CMK (cell line): ENCODE measurements around the gene KIF19.

Source experiments
- DNase-seq: peaks from one replicate; pipeline ENCODE4 v3.0.0-alpha.2; 2010; ENCODE audit warnings: low read depth

KIF19 gene

DNA sequence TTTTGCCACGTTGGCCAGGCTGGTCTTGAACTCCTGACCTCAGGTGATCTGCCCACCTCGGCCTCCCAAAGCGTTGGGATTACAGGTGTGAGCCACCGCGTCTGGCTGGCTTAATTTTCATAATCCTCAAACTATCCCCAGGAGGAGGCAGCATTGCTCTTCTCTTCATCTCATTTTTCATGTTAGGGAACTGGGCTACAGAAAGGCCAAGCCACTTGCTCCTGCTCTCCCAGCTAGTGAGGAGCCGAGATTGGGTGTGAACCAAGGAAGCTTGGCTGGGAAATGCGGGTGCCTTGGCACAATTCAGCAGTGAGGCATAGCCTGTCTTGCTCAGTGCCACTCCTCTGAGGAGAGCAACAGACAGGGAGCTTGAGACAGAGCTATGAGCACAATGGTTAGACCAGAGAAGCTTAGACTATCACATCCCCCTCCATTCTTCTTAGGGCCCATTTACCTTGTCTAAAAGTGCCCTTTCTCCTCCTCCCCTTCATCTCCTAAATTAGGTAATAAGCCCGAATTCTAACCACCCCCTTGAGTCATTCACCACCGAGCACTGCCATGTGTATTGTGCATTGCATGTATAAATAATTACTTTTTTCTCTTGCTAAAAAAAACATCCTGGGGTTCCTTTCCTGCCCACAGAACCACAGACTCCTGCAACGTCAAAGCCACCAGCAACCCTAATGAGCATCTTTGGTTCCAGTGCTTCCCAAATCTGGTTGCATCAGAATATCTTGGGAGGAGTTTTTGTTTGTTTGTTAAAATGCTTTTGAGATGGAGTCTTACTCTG, 20.0 kb upstream of the KIF19 start:
- no peak for DNase-seq

DNA sequence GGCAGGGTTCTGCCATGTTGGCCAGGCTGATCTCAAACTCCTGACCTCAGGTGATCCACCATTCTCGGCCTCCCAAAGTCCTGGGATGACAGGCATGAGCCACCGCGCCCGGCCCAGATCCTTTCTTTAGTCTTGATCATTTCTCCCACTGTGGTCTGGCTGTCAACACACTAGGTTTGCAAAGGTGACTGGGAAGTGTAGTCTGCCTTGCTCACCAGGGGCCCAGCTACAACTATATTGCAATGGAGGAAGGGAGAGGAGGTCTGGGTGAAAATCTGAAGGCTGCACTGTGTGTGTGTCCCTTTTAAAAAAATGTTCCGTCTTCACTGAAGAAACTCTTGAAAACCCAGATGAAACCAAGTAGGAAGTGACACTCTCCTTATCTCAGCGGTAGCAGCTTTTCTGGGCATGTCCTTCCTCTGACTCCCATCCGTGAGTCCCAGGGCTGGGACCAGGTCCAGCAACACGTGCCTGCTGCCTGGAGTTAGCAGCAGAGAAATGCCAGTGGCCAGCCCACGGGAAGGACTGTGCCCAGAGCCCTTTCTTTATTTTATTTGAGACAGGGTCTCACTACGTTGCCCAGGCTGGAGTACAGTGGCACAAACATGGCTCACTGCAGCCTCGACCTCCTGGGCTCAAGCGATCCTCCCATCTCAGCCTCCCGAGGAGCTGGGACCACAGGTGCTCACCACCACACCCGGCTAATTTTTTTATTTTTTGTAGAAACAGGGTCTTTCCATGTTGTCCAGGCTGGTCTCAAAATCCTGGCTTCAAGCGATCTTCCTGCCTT, 17.8 kb upstream of the KIF19 start:
- peak; percentile 89 for DNase-seq

DNA sequence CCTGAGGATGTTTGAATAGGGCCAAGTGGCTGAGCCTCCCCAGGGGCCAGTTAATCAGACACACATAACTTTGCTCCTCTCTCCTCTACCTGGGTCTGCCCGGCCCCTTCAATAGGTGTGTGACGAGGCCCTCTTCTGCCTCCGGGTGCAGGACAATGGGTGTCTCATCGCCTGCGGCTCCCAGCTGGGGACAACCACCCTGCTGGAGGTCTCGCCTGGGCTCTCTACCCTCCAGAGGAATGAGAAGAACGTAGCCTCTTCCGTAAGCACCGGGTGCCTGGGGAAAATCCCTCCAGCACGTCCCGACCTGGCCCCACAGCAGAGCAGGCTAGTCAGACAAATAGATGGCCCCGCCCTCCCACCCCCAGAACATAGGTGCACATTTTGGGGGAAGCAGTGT, 16.1 kb upstream of the KIF19 start:
- DNase-seq, result no peak

DNA sequence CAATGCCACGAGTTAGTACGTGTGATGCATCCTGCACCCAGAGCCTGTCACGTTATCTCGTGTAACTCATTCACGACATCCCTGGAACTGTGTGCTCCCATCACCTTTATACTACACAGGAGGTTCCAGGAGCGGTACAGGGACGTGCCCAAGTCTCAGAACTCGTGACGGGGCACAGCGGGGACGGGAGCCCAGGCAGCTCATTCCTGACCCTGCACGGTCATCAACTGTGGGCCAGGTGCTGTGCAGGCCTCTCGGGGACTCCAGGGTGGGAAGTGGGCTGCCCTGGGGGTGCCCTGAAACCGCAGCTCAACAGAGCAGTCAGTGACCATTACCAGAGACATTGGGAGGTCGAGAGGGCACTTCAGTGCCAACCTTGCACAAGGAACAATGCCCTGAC, 11.1 kb upstream of the KIF19 start:
- DNase-seq, result no peak

DNA sequence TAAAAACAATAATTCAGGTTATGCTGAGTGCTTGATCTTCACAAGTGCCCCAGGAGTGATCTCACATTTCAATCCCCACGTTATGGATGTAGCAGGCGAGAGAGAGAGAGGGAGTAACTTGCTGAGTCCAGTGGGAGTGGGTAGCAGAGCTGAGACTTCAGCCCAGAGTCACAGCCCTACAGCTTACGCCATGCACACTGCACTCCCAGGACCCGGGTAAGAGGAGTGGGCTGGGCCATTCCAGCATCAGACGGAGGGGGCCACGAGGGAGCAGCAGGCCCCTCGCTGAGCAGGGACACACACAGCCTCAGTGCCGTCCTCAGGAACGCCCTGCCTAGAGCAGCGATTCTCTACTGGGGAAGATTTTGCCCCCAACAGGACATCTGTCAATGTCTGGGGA, 9.8 kb upstream of the KIF19 start:
- DNase-seq, result no peak

DNA sequence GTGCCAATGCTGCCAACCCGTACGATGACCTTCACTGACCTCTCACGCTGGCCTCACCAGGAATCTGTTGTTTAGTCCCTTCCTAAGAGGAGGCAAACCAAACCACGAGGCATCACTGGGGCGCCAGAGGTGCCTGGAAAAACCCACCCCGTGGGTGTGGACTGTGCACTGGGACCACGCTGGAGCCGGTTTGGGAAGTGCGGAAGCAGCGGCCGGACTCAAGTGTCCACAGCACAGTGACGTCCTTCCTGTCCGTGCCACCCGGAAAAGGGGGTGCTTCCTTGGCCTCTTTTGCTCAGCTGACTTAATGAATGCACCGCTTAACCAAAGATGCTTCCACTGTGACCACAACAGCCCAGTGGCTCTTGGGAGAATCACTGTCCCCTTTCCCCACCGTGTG, 9.0 kb upstream of the KIF19 start:
- no peak for DNase-seq

DNA sequence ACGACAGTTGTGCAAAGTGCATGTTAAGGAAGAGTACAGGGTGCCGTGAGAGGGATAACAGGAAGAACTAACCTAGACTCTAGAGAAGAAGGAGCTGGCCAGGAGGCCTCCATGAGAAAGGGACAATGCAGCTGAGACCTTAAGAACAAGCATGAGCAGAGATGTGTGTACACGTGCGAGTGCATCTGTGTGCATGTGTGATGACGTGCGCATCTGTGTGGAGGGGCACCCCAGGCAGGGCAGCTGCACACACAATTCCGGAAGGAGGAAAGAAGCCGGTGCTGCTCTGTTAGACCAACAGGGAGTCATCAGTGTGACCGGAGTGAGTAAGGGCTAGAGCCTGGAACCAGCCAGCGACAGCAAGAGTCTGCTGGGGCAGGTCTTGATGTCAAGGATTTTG, 7.6 kb upstream of the KIF19 start:
- no peak for DNase-seq

DNA sequence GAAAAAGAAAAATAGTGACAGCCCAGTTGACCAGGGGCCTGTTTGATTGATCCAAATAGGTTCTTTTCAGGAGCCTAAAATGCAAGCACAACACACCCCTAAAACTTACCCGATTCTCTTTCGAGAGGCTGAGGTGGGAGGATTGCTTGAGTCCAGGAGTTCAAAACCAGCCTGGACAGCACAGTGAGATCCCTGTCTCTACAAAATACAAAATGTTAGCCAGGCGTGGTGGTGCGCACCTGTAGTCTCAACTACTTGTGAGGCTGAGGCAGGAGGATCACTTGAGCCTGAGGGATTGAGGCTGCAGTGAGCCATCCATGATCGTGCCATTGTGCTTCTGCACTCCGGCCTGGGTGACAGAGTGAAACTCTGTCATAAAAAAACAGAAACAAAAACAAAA, 1.5 kb upstream of the KIF19 start:
- DNase-seq, result no peak

DNA sequence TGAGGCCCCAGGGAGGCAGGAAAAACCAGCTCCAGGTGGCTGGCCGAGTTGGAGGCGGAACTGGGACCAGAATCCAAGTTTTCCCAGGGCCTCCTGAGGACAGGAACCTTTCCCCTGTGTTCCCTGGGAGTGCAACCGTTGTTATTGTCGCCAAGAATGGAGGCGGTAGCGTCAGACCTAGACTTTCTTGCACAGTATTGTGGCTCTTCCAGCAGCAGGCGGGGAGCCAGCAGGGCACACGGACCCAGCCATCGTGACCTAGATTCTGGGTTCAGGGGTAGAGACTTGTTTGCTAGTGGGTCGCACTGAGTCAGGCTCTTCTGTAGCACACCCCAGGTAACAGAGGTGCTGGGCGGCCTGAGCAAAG, 667 bp upstream of the KIF19 start:
- no peak for DNase-seq

DNA sequence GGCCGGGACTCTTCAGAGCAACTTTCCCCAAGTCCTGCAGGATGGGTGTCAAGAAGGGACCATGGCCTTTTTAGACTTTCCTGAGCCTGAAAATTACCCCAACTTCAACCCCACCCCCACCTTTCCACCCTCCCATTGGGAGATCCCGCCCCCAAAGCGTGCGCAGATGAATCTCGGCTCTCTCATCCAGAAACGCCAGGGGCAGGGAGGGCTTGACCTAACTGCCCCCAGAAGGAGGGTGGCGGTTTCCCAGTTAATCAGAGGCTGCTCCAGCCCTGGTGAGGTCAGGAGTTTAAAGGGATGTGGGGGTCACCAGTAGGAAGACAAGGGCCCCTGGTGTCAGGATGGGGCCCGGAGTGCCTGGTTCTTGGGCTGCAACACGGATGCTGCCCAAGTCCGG, 480 bp downstream of the KIF19 start:
- DNase-seq, result no peak

DNA sequence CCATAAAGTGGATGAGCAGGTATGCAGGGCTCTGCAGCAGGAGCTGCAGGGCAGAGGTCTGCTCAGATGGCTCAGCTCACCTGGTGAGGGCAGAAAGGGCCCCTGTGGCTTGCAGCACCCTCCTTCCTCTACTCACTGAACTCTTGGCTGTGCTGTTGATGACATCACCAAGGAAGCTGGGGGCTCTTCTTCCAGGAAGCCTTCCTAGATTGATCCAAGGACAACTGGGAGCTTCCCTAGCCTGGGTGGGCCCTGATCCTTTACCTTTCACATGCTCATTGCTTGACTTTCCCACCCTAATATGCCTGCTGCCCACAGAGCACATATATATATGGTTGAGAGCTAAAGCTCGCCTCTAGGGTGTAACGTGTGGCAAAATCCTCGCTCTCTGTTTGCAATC, 2.5 kb downstream of the KIF19 start:
- no peak for DNase-seq

DNA sequence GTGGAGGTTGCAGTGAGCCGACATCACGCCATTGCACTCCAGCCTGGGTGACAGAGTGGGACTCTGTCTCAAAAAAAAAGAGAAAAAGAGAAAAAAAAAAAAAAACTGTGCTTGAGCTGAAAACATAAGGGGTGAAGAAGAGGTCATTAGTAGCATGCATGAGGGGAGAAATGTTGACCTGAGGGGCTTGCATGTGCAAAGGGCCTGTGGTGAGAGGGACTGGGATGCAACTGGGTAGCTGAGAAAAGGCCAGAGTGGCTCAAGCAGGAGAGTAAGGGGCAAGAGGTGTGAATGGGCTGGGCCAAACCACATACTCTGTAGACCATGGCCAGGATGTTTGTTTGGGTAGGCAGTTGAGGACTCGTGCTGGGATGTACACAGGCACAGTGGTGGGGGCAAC, 3.4 kb downstream of the KIF19 start:
- no peak for DNase-seq

DNA sequence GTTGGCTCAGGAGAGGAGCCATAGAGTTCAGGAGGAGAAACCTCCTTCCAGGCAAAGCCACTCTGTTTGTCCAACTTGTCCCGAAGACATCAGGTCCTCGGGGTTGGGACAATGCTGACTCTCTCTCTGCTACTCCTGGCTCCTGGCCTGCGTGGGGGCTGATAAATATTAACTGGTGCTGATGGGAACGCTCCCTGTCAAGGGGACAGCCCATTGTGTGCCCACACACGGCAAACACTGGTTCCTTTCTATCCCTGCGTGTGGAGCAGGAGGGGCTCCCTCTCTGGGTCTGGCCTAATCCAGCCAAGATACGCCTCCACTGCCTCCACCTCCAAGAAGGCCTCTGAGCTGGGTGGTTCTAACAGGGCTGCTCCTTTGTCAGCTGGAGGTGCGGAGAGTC, 4.4 kb downstream of the KIF19 start:
- no peak for DNase-seq

DNA sequence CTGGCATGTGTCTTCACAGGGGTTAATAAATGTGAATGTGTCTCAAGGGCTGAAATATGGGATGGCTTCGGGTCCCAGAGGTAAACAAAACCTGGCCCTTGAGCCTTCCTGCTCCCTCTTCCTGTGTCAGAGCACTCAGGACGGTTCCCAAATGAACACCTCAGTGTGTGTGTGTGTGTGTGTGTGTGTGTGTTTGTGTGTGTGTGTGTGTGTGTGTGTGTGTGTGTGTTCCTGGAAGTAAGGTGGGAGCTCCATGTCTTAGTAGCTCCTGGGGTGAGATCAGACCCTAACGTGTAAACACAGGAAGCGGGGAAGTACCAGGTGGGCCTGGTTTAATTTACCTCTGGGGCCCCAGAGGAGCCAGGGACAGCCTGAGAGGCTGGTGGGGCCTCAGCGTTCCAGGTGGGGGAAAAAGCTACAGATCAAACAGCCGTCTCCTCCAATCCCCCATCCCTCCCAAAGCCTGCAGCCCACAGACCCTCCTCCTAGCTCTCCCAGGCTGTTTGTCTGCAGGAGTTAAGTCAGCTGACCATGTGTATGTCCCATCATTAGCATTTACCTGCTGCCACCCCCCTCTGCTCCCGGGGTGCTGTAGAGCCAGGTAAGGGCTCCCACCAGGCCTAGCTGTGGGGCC, 6.1 kb downstream of the KIF19 start:
- DNase-seq, result no peak

DNA sequence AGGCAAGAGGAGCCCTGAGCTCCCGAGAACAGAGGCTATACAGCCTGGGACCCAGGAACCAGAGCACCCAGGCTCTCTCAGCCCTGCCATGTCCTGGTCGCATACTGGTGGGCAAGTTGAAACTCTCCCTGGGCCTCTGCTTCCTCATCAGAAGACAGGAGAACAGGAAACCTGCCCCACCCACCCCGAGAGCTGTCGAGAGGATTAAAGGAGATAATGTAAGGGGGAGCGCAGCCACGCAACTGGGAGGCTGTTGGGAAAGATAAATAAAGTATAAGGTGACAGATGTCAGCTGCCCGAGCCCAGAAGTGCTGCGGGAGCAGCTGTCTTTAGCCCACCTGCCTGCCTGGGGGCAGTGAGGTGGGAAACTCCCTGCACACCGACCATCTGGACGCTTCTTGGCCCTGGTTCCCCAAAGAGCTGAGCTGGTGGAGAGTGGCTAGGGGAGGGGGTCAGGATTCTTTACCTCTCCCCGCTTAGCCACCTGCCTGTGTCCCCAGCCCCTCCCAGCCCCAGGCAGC, 6.8 kb downstream of the KIF19 start:
- DNase-seq, result no peak

DNA sequence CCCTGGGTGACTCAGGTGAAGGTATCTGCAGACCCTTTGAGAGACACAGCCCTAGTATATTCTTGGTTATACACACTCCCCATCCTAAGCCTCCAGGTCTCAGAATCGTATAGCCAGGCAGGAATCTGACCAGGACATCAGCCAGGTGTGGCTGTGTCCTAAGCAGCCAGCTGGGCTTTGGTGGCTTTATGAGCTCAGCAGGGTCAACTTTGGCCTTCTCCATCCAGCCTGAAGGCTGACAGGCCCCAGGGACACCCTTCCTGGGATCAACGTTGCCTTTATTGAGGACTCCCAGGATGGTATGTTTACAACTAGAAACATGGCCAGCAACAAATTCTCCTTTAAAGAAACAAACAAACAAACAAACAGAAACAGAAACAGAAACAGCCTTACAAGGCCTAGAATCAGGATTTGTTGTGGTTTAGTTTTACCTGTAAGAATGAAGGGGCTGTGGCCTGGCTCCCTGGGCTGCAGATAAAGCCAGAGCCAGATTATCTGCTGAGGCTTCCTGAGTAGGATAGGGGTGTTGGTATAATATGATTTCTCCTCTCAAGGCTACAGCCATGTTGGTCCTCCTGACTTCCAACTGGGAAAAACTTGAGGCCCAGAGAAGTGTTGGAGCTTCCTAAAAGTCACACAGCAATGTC, 8.5 kb downstream of the KIF19 start:
- DNase-seq, result no peak

DNA sequence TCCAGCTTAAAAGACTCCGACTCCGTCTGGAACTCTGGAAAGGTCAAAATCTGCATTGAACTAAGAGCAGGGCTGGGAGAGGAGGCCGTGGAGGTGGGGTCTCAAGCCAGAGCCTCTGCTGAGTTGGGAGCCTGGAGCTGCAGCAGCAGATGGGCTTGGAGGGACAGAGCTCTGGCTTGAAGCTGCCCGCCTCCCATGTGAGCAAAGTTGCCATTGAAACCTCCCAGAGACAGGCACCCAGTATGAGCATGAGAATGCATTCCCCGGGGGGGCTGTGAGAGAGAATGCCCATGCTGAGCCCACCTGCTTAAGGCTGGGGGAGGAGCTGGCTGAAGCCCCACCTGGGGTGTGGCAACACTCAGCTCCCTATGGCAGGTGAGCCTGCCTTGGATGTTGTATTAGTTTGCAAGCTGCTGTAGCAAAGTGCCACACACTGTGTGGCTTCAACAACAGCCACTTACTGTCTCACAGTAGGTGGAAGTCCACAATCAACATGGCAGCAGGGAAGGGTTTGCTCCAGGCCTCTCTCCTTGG, 9.6 kb downstream of the KIF19 start:
- DNase-seq, result no peak

DNA sequence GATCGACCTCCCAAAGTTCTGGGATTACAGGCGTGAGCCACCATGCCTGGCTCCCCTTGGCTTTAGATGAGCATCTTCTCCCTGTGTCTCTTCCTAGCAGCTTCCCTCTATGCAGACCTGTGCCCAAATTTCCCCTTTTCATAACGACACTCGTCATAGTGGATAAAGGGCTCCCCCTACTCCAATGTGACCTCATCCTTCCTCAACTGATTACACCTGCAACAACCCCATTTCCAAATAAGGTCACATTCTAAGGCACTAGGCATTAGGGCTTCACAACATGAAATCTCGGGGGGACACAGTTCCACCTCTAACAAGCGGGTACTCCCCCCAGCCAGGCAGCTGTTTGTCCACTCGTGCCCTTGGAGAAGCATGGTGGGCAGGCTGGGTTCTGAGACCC, 10.3 kb downstream of the KIF19 start:
- DNase-seq, result no peak

DNA sequence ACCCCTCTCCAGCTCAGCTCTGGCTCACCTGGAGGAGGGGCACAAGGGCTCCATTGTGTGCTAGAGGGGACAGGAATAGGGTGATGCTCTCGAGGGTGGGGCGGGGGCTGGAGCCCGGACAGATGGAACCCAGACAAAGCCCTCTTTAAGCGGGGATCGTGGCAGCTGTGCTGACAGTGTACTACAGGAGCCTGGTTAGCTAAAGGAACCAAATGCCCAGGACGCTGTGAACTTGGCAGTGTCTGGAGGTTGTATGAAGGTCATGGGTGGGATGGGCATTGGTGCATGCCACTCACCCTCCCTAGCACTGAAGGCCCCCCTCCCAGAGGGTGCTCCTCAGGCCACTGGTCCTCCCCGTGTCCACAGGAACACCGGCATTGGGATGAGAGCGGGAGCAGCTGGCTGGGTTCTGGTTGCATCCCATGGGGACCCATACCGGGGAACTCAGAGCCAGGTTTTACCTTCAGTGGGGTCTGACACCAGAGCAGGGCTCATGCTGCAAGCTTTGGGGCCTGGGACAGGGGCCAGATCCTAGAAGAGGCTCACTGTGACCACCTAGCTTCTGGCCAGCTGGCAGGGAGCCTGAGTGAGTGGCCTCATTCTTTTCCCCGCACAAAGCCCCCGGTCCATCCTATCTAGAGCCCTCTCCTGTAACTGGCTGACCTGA, 11.9 kb downstream of the KIF19 start:
- no peak for DNase-seq

DNA sequence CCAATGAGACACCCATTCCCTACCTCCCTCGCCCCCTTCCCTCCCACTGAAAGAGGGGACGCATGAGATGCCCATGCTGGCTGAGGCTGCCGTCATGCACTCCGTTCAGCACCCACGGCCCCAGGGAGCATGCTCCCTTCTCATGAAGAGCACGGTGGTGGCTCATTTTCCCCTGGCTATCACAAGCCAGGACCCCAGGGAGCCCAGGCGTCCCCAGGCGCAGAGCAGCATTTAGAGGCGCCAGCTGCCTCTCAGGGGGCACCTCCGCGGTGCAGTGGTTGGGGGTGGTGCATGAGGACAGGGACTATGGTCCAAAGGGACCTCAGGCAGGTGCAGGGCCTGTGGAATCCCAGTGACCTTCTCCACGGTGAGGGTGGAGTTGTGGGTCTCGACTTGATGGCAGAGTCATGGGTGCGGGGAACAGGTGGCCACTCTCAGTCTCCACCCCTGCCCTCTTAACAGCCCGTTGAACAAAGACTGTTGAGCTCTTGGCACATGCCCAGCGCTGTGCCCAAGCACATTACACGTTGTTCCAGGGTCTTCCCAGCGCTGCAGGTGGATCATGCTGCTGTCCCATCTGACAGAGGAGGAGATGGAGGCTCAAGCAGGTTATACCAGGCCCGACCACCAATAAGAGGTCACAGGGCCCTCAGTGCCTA, 13.6 kb downstream of the KIF19 start:
- DNase-seq, result no peak

DNA sequence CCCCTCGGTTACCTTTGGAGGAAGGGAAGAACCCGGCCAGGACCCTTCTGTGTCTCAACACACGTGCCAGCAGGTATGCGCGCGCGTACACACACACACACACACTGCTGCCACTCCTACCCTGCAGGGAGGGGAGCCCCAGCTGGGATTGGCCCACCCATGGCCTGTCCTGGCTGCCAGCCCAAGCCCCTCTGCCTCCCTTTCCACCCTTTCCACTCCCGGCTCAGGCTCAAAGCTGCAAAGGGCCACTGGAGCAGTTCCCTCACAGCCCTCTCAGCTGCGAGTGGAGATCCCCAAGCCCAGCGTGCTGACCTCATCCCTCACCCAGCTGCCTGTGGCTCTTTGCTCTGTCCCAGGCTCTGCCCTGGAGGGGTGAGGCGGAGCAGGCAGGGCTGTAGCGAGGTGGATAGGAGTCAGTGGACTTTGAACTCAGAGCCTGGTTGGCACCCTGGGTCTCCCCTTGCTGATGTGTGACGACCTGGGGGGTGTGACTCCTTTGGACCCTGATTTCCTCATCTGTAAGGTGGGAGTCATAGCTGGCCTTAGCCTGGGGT, 14.5 kb downstream of the KIF19 start:
- no peak for DNase-seq
